ENCODE results near the gene ZNF335.
"Not testable (repeated sequence)": the region's sequence is repeated elsewhere in the genome, so short reads cannot be mapped to it uniquely, and the experiment has no call there.

DNA sequence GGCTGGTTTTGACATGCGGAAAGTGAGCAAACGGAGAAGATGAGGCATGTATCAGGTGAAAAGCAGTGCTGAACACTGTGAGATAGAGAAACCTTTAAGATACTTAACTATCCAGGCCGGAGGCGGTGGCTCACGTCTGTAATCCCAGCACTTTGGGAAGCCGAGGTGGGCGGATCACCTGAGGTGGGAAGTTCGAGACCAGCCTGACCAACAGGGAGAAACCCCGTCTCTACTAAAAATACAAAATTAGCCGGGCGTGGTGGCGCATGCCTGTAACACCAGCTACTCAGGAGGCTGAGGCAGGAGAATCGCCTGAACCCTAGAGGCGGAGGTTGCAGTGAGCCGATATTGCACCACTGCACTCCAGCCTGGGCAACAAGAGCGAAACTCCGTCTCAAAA lies 40.3 kb downstream of the ZNF335 start:
- TF ChIP-seq YY1 (IDR thresholded peaks at IDR 0.05; ENCODE audit: insufficient read depth, insufficient read length); ZNF274 (IDR thresholded peaks at IDR 0.05; ENCODE audit: low read depth, low read length); SUZ12 (IDR thresholded peaks at IDR 0.05; ENCODE audit: extremely low read depth, insufficient read depth, insufficient read length): not testable (repeated sequence)
